GM19035 (cell line): ENCODE data around the gene KCTD18.

Experiments
- ATAC-seq: cut with Tn5 transposase; IDR thresholded peaks from one replicate; pipeline ENCODE4 v1.9.1; 2021; ENCODE audit not compliant: unreplicated experiment

The KCTD18 gene

GRCh38 chr2:200509612-200510433 is at the start of gene KCTD18:
KCTD18 (minus strand) TSS chr2:200510068; CDS start chr2:200507016, 3,052 bp downstream.
- peak; percentile 98 for ATAC-seq

- no peak for ATAC-seq
These were observed 30.9 kb upstream of the KCTD18 start for GRCh38 chr2:200540793-200541192.

- ATAC-seq: no peak
These were observed 28.3 kb upstream of the KCTD18 start for GRCh38 chr2:200538139-200538538.

GRCh38 chr2:200534572-200534971 is 24.7 kb upstream of the KCTD18 start:
- no peak for ATAC-seq

- ATAC-seq: no peak
These were observed 23.9 kb upstream of the KCTD18 start for GRCh38 chr2:200533754-200534153.

- no peak for ATAC-seq
These were observed 18.4 kb upstream of the KCTD18 start for GRCh38 chr2:200528228-200528627.

GRCh38 chr2:200525882-200526651 is 16.2 kb upstream of the KCTD18 start, which contains the start of gene SGO2:
SGO2 (plus strand) TSS chr2:200526207; CDS start chr2:200532976, 6,769 bp downstream.
- peak; percentile 99 for ATAC-seq

GRCh38 chr2:200525551-200525881 is 15.6 kb upstream of the KCTD18 start:
- ATAC-seq: no peak

GRCh38 chr2:200525066-200525465 is 15.2 kb upstream of the KCTD18 start:
- ATAC-seq: no peak

- no peak for ATAC-seq
These were observed 13.7 kb upstream of the KCTD18 start for GRCh38 chr2:200523604-200524003.

GRCh38 chr2:200523158-200523557 is 13.3 kb upstream of the KCTD18 start:
- no peak for ATAC-seq

- no peak for ATAC-seq
These were observed 5.3 kb upstream of the KCTD18 start for GRCh38 chr2:200515155-200515554.

GRCh38 chr2:200509235-200509611 is 645 bp downstream of the KCTD18 start:
- peak; percentile 4 for ATAC-seq

GRCh38 chr2:200507179-200507578 is 2.7 kb downstream of the KCTD18 start:
- ATAC-seq: no peak

- no peak for ATAC-seq
These were observed 3.2 kb downstream of the KCTD18 start for GRCh38 chr2:200506679-200507078.

GRCh38 chr2:200502196-200502595 is 7.7 kb downstream of the KCTD18 start:
- ATAC-seq: no peak

GRCh38 chr2:200498402-200499162 is 11.3 kb downstream of the KCTD18 start:
- no peak for ATAC-seq

- ATAC-seq: no peak
These were observed 13.2 kb downstream of the KCTD18 start for GRCh38 chr2:200496696-200497095.

GRCh38 chr2:200494048-200494447 is 15.8 kb downstream of the KCTD18 start:
- ATAC-seq: no peak

- no peak for ATAC-seq
These were observed 17.2 kb downstream of the KCTD18 start for GRCh38 chr2:200492656-200493055.

GRCh38 chr2:200490001-200490400 is 19.9 kb downstream of the KCTD18 start:
- ATAC-seq: no peak
